DMS114 treated with DMSO at 0.1 percent for 48 hours (cell line): ENCODE data around the gene CAMK2A.

Source experiments
- DNase-seq: peaks from one replicate; lab custom pipeline; 2025; ENCODE audit not compliant: unreplicated experiment; lab: John Stamatoyannopoulos, UW

CAMK2A gene

DNA sequence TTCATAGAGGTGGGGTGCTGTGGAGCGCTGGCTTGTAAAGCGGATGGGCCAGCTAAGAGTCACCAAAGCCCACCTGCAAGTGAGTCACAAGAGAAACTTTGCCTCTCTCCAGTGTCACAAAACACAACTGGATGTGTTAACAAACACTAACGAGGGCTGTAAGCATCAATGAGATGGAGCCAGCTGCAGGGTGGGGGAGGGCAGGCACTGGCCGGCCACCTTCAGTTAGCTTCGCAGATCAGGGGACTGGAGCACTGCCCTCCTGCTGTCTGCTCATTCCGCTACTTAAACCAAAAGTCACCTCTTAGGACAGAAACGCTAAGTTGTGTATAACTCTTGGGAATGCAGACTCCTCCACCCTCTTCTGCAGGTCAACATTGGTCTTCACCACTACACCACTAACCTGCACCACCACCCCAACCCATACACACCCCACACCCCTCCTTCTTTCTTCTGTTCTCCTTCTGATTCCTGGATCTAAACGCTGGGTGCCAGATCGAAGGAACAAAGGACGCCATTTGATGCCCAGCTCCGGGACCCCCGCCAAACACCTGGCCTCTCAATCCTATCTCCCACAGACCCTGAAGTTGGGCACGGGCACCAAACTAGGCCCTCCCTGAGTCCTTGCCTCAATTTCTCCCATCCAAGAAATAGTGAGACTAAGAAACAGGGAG lies 11.1 kb upstream of the CAMK2A start:
- no peak for DNase-seq

DNA sequence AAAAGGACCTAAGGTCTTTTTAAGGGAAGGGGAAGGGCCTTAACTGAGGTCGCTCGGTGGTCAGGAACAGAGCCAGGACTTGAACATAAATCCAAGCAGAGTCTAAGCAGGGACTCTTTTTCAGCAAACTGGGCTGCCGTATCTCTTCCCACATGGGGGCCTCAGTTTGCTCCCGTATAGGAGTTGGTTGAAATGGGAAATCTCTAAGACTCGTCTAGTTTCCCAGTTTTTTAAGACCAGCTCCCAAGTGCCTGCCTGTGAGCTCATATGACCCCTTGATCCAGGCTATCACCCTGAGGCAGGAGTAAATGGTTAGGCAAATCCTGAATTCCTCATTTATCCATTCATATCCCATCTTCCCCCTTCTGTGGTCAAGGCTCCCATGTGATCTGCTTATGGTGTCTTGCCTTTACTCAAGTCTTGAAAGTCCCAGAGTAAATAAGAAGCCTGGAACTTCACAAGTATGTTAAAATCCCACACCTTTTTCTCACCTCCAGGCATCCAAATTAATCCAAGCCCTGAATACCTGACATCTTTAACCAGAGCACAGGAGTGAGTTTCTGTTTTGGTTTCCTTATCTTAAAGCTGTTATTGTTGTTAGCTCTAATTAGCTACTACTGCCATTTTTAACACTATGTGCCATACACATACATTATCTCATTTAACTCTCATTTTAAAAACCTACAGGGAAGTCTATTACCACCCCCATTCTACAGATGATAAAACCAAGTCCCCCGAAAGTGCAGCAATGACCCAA lies 10.2 kb upstream of the CAMK2A start:
- no peak for DNase-seq

DNA sequence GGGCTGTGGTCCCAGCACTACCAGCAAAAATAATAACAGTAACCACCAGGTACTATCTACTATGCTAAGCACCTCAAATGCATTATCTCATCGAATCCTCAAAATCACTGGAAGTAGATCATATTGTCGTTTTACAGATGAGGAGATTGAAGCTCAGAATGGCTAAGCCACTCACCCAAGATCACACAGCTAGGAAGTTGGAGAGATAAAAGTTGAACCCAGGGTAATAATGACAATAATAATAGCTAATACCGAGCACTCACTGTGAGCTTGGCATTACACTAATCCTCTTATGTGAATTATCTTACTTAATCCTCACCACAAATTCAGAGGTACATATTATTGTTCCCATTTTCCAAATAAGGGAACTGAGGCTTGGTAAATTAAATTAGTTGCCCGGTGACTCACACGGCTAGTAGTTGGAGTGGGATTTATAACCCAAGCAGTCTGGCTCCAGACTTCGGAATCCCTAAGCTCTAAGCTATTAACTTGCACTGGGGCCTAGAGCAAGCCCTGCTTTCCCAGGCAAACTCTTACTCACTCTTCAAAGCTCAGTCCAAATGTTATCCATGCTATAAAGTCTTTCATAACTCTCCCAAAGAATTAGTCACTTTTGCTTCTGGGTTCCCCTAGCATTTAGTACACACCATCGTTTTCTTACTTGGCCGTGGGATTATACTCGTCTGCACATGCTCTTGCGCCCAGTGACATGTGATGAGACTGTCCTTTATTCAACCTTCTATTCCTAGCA lies 9.3 kb upstream of the CAMK2A start:
- no peak for DNase-seq

DNA sequence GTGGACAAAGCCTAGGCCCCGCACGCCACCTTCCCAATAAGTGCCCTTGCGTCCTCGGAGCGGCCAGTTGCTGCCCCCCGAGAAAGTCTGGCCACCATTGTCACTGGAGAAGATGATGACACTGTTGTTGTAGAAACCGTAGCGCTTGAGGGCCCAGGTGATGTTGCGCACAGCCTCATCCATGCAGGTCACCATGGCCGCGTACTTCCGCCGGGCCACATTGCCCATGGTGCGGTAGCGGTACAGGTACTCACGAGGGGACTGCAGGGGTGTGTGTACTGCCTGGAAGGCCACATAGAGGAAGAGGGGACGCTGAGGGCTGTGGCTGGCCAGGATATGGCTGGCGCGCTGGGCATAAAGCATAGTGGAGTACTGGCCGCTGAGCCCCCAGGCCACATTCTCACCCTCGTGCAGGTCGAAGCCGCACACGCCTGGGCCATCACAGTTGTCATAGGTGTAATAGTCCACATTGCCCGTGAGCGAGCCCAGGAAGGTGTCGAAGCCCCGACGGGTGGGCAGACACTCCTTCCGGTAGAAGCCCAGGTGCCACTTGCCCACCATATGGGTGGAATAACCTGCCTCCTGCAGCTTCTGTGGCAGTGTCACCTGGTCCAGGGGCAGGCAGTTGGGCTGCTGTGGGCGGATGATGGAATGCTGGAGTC lies 8.5 kb upstream of the CAMK2A start:
- DNase-seq: no peak

DNA sequence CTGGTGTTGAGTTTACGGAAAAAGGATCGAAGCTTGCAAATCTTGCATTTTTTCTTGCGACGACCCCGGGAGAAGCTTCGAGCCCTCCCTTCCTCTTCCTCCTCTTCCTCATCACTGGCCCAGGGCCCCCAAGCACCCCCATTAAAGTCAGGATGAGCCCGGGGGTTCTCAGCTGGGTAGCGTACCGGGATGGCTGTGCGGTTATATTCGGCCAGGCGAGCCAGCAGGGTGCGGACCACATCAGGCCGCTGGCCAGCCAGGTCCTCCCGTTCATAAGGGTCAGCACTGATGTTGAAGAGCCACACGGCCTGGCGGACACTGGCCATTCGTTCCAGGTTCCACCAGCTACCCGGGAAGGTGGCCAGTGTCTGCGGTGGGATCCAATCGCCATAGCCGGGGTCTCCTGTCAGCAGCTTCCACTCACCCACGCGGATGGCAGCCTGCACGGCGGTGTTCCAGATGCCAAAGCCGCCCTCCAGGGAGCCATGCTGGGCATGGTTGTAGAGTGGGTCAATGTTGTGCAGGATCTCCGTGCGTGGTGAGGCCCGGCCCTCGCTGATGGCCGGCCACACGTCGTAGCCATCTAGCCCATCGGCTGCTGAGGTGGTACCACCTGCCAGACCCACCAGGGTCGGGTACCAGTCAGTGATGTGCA lies 7.8 kb upstream of the CAMK2A start:
- DNase-seq: no peak

DNA sequence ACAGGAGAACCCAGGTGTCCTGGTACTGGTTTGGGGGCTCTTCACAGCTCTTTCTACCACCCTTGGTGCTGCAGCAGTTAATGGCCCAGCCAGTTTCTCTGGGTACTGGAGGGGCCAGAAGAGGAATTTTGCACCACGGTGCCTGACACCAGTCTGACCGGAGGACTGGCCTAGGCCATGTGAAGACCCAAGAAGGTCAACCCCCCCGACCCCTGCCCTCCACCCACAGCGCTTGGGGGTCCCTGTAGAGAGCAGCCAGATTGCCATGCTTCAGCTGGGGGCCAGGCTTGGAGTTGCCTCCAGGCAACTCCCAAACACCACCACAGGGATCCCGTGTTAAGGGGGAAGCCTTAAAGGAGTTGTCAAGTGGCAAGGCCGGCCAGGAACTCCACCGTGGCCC lies 6.9 kb upstream of the CAMK2A start:
- no peak for DNase-seq

DNA sequence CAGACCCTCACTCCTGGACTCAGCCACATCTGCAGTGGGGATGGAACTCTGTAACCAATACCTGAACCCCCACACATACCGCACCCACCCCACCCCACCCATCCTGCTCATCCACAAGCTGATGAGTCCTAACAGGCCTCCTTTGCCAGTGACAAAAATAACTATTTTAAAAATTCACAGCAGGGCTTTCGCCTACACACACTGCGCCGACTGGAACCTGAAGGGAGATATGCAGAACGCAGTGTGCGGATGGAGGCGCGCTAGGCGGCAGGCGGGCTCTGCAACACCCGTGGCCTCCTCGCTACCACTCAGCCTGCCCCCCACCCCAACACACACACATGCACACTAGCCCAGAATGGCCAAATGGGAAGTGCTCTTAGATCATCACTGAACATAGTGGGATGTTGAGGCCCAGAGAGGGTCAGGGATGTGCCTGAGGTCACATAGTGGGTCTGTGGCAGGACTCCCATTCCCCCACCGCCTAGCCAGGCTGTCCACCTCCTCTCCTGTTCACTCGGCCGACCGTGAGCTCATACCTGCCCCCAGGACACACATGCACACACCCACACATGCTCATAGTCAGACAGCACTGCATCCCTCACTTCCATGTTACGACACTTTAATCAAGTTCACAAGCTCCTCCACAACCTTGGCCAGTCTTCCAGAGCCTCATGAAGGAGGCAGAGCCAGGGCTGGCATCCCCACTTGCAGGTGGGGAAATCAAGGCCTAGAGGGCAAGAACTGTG lies 6.3 kb upstream of the CAMK2A start:
- no peak for DNase-seq

DNA sequence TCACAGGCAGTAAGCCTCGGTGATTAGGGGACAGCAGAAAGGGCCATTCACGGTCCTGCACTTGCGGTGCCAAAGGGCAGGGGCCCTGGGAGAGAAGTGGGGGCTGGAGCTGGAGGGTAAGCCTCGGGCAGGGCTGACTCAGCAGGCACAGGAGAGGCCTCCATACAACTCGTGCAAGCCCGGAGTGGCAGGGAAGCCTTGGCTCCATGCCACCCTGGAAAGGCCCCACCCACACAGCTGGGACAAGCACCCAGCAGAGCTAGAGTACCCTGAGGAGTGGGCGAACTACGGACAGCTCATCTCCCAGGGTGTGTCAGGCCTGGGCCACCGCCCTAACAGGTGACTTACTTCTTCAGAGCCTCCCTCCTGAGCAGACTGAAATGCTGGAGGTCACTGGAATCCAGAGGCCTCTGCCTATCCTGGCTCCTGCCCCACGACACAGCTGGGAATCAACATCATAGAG lies 5.6 kb upstream of the CAMK2A start:
- no peak for DNase-seq

DNA sequence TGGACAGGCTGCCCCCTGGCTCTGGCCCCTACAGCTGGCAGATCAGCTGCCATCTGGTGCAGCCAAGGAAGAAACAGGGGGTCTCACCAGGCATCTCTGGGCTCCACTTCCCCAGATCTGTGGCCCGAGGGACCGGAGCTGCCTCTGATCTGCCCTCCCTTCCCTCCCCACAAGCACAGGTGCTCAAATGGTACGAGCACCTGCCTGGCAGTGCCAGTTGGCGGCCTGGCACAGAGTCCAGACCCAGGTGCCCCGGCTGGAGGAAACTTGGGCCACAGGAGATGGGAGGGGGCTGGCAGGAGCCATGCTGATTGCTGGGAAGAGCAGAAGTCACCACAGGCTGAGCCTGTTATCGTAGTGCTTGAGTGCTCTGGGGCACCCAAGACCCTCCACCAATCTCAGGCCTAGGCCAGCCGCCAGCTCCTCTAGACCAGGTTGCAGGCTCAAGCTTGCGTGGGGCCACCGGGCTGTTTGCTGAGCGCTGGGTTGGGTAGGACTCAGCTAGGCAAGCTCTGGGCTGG lies 5.0 kb upstream of the CAMK2A start:
- no peak for DNase-seq

DNA sequence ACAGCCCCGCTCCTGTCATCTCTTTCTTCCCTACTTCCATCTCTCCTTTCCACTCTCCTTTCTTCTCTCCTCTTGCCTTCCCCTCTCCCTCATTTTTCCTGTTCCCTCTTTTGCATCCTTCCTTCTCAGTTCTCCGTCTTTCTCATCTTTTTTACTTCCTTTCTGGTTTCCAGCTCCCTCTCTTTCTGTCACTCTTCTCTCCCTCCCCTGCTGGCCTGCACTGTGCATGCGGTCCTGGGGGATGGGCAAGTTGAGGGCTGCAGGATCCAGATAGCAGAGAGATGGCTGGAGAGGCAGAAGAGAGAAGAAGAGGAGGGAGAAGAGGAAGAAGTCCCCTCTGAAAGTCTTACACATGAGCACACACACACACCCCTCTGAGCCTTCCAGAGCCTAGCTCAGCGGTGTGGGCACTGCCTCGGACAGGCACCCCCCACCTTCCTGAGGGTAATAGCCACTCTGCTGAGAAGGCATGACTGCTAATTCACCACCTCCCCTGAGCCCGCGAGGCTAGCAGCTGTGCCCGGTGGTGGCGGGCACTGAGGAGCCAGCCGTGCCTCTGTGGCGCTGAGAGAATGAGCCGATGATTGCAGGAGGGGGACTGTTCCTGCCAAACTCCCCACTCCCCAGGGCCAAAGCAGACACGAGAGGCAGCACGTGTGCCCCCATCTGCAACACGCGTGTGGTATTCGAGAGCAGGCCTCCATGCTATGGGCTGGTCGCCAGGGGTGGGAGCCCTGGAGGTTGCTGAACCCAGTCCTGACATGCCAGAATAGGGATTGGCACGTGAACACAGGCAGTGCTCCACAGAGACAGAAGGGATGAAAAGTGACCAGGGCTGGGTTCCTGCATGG lies 3.7 kb upstream of the CAMK2A start:
- no peak for DNase-seq

DNA sequence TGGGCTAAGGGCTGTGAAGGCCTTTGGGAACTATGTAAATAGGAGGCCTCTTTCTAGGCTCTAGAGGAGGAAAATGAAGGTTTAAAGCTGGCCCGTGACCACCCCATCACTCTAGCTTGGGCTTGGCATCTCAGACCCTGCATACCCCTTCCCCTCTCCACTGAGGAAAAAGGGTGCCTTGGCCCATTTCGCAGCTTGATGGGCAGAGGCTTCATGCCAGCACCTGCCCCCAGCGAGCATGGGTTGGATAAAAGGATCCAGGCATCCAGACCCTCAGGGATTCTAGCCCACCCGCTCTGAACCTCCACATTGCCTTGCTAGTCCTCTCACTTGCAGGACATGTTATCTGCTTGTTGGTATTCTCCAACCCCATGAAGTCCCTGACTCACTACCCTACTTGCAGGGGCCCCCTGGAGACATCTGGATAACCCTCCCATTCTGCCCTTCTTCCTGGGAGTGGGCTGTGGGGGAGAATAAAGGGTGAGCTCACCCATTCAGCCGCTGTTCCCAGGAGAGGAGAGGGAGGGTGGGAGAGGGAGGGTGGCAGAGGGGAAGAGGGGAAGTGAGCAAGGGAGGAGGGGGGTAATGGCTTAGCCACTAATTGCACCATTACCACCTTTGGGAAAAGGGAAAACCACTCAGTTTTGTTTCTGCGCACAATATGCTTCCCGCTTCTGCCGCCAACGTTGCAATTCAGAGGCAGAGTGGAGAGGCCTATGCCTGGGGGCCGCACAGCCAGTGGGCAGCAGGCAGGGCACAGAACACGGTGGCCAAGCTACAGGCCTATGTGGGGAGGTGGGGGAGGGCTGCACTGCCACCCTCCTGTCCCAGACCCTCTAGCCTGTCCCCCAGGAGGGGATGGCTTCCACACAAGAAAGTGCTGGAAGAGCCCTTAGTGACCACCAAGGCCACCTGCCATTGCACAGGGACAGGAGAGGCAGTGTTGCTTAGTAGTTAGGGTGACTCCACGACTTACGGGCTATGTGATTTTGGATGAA lies 2.1 kb upstream of the CAMK2A start:
- DNase-seq: no peak

DNA sequence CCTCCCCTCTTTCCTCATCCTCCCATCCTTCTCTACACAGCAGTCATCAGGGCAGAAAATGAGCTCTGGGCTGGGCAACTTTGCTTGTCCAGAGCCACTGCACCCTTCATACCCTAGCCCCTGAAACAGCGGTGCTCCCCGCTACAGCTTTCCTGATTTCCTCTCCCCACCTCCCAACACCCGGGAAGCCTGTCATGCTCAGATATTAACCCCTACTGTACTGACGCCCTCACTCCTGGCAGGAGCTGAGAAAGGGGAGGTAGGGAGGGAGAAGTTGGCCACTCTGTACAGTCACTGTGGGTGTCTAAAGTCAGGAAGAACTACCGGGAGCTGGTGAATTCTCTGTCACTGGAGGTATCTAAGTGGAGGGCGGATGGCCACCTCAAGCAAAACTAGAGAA lies 782 bp downstream of the CAMK2A start:
- DNase-seq: no peak

DNA sequence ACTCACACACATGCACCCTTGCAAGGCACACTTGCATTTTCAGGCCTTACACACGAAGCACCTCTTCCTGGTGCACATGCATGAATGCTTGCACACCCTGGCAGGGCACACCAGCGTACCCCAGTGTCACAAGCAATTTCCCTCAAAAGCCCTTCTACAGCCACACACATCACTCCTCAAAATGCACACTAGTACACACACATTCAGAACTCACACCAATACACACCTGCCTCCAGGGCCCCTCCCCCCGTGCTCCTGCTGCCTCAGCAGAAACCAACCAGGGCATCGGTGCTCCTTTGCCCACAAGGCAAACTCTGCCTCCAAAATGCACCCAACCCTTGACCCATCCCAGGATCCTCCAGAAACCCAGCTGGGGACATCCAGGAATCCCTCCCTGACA lies 1.2 kb downstream of the CAMK2A start:
- no peak for DNase-seq

DNA sequence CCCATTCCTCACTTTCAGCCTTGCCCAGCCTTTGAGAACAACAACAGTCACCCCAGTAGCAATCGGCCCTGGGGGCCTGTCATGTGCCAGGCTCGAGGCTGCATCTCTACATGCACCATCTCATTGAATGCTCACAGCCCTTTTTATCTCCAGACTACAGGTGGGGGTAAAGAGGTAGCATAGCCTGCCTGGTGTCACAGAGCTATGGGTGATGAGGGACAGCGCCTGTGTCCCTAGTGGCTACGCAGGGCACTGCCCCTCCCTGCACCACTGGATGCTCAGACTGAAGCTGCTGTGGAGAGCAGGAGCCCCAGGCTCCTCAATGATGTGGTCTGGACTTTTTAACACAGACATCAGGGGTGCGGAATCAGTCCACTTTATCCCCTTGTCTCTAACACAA lies 2.8 kb downstream of the CAMK2A start:
- no peak for DNase-seq

DNA sequence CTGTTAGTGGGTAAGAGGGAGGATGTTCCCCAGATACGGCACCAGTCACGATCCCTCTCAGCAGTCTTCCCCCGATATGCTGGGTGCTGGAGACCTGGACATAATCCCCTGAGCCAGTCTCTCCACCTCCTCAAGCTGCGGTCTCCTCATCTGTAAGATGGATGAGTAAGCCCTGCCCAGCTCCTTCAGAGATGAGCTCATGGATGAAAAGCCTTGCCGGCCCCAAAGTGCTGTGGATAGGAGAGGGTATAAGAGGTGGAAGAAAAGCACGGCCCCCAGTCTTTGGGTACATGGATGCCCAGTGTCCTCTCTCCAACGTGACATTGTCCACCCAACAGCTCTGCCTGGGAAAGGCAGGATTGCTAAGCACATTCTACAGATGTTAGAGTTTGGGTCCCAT lies 4.5 kb downstream of the CAMK2A start:
- no peak for DNase-seq

DNA sequence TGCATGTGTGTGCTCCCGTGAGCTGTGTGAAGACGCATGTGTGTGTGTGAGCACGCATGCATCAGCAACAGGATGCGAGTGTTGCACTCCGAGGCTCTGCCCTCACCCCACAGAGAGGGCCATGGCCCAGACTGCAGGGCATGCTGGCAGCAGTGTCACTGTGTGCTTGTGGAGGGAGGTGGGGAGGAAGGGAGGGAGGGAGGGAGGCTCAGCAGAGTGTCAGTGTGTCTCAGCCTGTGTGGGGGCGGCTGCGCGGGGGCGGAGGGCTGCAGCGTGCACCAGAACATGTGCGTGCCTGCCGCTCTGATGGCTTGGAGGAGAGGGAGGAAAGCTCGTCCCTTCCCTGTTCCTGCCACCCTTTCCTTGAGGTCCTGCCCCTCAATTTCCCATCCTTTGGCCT lies 5.3 kb downstream of the CAMK2A start:
- no peak for DNase-seq

DNA sequence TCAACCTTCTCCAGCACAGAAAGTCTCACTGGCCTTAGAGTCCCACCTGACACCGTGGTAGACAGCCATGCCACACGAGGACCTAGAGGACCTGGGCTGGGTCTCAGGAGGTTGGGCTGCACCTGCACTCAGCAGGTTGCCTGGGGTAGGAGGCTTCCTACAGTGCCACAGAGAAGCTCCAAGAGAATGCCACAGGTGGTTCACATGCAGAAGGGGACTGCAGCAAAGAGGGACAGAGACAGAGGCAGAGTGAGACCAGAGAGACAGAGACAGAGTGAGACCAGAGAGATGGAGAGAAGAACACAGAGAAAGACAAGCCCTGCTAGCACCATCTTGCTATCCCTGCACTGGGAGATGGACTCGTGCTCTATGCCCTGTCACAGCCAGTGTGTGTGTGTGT lies 5.7 kb downstream of the CAMK2A start:
- no peak for DNase-seq

DNA sequence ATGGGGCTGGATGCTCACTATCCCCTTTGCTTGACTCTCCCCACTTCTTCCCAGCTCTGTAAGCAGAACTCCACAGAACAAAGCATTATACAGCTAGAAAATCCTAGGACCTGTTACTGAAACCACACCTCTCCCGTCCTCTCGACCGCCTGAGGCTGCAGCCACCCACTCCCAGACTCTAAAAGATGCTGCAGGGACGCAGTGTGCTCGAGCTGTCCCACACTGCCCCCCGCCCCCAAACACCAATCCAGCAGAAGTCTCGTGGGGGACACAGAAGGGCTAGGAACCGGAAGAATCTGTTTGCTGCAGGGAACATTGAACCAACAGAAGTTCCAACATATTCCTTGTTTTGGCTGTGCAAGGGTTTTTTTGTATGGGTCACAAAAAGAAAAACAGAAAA lies 7.6 kb downstream of the CAMK2A start:
- no peak for DNase-seq
